PFSK-1 (cell line): ENCODE measurements around the gene PI4K2A.

Experiments
- FOXP2 ChIP-seq: optimal IDR thresholded peaks from 2 replicates; pipeline ENCODE3; 2011; ENCODE audit warnings: borderline replicate concordance, control low read depth, inconsistent platforms; ENCODE audit not compliant: insufficient read depth; ENCODE audit errors: extremely low read length, extremely low read depth
- POLR2AphosphoS5 ChIP-seq: IDR thresholded peaks from 2 replicates; pipeline ENCODE4 v1.6.1; 2012; ENCODE audit warnings: low read depth, mild to moderate bottlenecking, control low read depth, low read length, moderate library complexity
- REST ChIP-seq, 2 experiments: IDR thresholded peaks; 2 replicates each; pipeline versions ENCODE4 v1.6.1 to v1.8.0; 2011 to 2012; ENCODE audit warnings: low read depth in 2 of 2, low read length in 2 of 2, control low read depth in 1 of 2, inconsistent platforms in 1 of 2, mild to moderate bottlenecking in 1 of 2, moderate library complexity in 1 of 2; ENCODE audit not compliant: insufficient read depth in 1 of 2
- SIN3A ChIP-seq: IDR thresholded peaks from 2 replicates; pipeline ENCODE4 v1.6.1; 2012; ENCODE audit warnings: mild to moderate bottlenecking, low read length, moderate library complexity, borderline replicate concordance; ENCODE audit not compliant: insufficient read depth
- TAF1 ChIP-seq: IDR thresholded peaks from 2 replicates; pipeline ENCODE4 v1.6.1; 2012; ENCODE audit warnings: low read length, control low read depth, borderline replicate concordance; ENCODE audit not compliant: insufficient read depth

Gene PI4K2A

GRCh38 chr10:97656777-97657176 lies 16.3 kb downstream of the PI4K2A start:
- TF ChIP-seq REST (IDR thresholded peaks at IDR 0.05; ENCODE audit: insufficient read depth in 1 of 2, low read depth in 2 of 2, low read length in 2 of 2) = no peak
- TF ChIP-seq FOXP2 = no peak

- TF ChIP-seq TAF1 = no peak
- no peak for TF ChIP-seq REST (IDR thresholded peaks at IDR 0.05; ENCODE audit: insufficient read depth in 1 of 2, low read depth in 2 of 2, low read length in 2 of 2)
- no peak for TF ChIP-seq SIN3A
- TF ChIP-seq FOXP2 = peak; percentile 23
Measured at GRCh38 chr10:97659589-97659988, 19.1 kb downstream of the PI4K2A start.

GRCh38 chr10:97664282-97664850 lies 23.9 kb downstream of the PI4K2A start:
- TF ChIP-seq TAF1 (no peak), REST (IDR thresholded peaks at IDR 0.05; ENCODE audit: insufficient read depth in 1 of 2, low read depth in 2 of 2, low read length in 2 of 2) (no peak), FOXP2 (no peak), SIN3A (no peak), POLR2AphosphoS5 (no peak)

- TF ChIP-seq TAF1 (no peak), REST (IDR thresholded peaks at IDR 0.05; ENCODE audit: insufficient read depth in 1 of 2, low read depth in 2 of 2, low read length in 2 of 2) (no peak), FOXP2 (no peak), POLR2AphosphoS5 (no peak)
Measured at GRCh38 chr10:97666992-97667391, 26.5 kb downstream of the PI4K2A start.

- TF ChIP-seq FOXP2 (no peak), TAF1 (no peak), REST (IDR thresholded peaks at IDR 0.05; ENCODE audit: insufficient read depth in 1 of 2, low read depth in 2 of 2, low read length in 2 of 2) (no peak), SIN3A (no peak), POLR2AphosphoS5 (no peak)
Measured at GRCh38 chr10:97667463-97667862, 27.0 kb downstream of the PI4K2A start.
